ENCODE data around the gene VAT1L.
A peak's percentile ranks its signal among the peaks of the same experiment; 100 is the strongest.

Gene VAT1L

DNA sequence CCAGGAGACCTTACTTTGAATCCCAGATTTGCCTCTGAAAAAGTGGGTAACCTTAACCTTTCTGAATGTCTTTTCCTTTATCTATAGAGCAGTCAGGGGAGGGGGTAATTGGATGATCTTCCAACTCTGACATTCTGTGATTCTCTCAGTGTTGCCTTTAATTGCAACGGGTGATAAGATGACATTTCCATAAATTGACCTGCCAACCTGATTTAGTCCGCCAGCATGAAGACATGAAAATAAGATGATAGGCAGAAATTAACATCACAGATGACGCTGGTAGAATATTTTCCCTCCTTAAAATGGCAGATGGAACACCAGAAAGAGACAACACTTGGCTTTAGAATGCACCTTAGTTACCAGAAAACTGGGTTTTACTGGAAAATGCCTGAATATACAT lies 72.6 kb downstream of the VAT1L start:
- no peak for DNase-seq (ENCODE audit: low read depth)
- TF ChIP-seq, protein P1, sequence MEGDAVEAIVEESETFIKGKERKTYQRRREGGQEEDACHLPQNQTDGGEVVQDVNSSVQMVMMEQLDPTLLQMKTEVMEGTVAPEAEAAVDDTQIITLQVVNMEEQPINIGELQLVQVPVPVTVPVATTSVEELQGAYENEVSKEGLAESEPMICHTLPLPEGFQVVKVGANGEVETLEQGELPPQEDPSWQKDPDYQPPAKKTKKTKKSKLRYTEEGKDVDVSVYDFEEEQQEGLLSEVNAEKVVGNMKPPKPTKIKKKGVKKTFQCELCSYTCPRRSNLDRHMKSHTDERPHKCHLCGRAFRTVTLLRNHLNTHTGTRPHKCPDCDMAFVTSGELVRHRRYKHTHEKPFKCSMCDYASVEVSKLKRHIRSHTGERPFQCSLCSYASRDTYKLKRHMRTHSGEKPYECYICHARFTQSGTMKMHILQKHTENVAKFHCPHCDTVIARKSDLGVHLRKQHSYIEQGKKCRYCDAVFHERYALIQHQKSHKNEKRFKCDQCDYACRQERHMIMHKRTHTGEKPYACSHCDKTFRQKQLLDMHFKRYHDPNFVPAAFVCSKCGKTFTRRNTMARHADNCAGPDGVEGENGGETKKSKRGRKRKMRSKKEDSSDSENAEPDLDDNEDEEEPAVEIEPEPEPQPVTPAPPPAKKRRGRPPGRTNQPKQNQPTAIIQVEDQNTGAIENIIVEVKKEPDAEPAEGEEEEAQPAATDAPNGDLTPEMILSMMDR (IDR thresholded peaks at IDR 0.05; ENCODE audit: insufficient read depth, low read depth, low read length, missing control alignments), result no peak
- no peak overlapping the region for H3K4me3 ChIP-seq (ENCODE audit: low read depth, low read length)

- no peak for DNase-seq (ENCODE audit: low read depth)
- TF ChIP-seq, protein P1 (IDR thresholded peaks at IDR 0.05; ENCODE audit: insufficient read depth, low read depth, low read length, missing control alignments), result no peak
- no peak overlapping the region for H3K4me3 ChIP-seq (ENCODE audit: low read depth, low read length)
These were observed 74.9 kb downstream of the VAT1L start for GRCh38 chr16:77863250-77863649.

- TF ChIP-seq, protein P1 (IDR thresholded peaks at IDR 0.05; ENCODE audit: insufficient read depth, low read depth, low read length, missing control alignments), result no peak
- no peak for DNase-seq (ENCODE audit: low read depth)
- no peak overlapping the region for H3K4me3 ChIP-seq (ENCODE audit: low read depth, low read length)
These were observed 78.4 kb downstream of the VAT1L start for GRCh38 chr16:77866752-77867151.

- H3K4me3 ChIP-seq (ENCODE audit: low read depth, low read length), result no peak overlapping the region
- TF ChIP-seq, protein P1 (IDR thresholded peaks at IDR 0.05; ENCODE audit: insufficient read depth, low read depth, low read length, missing control alignments), result no peak
- DNase-seq (ENCODE audit: low read depth), result no peak
These were observed 79.7 kb downstream of the VAT1L start for GRCh38 chr16:77868052-77868451.

- peak; percentile 37 for DNase-seq (ENCODE audit: low read depth)
- no peak overlapping the region for H3K4me3 ChIP-seq (ENCODE audit: low read depth, low read length)
- TF ChIP-seq, protein P1 (IDR thresholded peaks at IDR 0.05; ENCODE audit: insufficient read depth, low read depth, low read length, missing control alignments), result no peak
These were observed 80.1 kb downstream of the VAT1L start for GRCh38 chr16:77868478-77868877.

DNA sequence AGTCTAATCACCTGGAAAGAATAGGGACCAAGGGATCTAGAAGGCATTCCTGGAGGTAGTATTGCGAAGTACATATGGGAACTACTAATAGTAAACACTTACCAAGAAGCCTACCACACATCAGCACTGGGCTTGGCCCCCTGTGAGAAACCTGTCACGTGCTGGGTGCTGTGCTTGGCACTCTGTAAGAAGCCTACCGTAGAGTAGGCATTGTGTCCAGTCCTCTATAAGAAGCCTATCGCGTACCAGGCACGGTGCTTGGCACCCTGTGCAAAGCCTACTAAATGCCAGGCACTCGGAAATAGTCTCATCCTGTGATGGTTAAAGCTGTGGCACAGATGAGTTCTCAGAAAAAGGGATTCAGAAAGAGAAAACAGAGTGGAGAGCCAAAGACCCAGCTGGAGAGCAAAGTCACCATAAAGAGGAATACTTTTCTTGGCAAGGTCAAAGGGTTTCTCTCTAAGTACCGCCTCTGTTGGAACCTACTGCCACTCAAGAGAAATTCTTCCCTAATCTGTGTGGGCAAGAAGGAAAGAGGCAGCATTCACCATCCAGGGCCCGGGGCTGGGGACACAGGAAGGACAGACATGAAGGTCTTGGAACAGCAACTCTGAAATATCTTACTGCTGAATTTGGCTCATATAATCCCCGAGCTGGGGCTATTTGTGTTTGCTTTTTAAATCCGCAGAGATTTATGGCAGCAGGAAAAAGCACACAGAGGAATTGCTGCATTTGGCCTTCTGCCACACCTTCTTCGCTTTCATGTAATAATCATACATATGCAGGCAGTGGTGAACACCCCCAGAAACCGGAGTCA lies 81.8 kb downstream of the VAT1L start:
- TF ChIP-seq, protein P1 (IDR thresholded peaks at IDR 0.05; ENCODE audit: insufficient read depth, low read depth, low read length, missing control alignments), result no peak
- no peak for DNase-seq (ENCODE audit: low read depth)
- H3K4me3 ChIP-seq (ENCODE audit: low read depth, low read length), result no peak overlapping the region

DNA sequence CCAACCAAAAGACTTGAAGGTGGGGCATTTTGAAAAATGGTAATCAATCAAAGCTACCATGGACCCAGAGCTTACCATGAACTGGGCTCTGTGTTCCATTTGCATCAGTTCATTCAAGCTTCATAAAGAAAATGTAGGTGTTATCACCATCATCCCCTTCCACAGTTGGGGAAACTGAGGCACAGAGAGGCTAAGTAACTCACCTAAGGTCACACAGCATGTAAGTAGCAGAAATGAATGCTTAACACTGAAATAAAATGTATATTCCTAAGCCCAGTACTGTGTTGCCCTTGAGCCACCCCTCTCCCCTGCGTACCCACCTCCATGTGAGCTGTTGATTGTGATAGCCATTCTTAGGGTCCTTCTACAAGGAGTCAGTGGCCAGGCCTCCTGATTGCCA lies 83.6 kb downstream of the VAT1L start:
- no peak overlapping the region for H3K4me3 ChIP-seq (ENCODE audit: low read depth, low read length)
- TF ChIP-seq, protein P1 (IDR thresholded peaks at IDR 0.05; ENCODE audit: insufficient read depth, low read depth, low read length, missing control alignments), result no peak
- no peak for DNase-seq (ENCODE audit: low read depth)

Measured in GM12865 (cell line).